ENCODE data around the gene POT1.

The POT1 gene

GRCh38 chr7:124896001-124896400, 33.6 kb downstream of the POT1 start:
- ChIA-PET CTCF (no interaction called here), POLR2A (ENCODE audit: low non-redundant PET) (no interaction called here)
- no peak overlapping the region for H3K27ac ChIP-seq
- no peak for DNase-seq (ENCODE audit: low spot score)
- no peak for TF ChIP-seq CTCF (conservative IDR thresholded peaks at IDR 0.05; ENCODE audit: low read depth)

- ChIA-PET POLR2A (ENCODE audit: low non-redundant PET) (no interaction called here), CTCF (interaction anchor here (1.3 kb wide), 1 partner anchor 11 kb away, joined by 4 read pairs; no protein-coding TSS in a partner anchor)
- DNase-seq (ENCODE audit: low spot score): no peak
- H3K27ac ChIP-seq: no peak overlapping the region
- TF ChIP-seq CTCF (conservative IDR thresholded peaks at IDR 0.05; ENCODE audit: low read depth): no peak
Measured at GRCh38 chr7:124893140-124893827, 36.3 kb downstream of the POT1 start.

GRCh38 chr7:124887247-124887646, 42.4 kb downstream of the POT1 start:
- H3K27ac ChIP-seq: no peak overlapping the region
- no peak for TF ChIP-seq CTCF (conservative IDR thresholded peaks at IDR 0.05; ENCODE audit: low read depth)
- DNase-seq (ENCODE audit: low spot score): no peak
- CTCF ChIA-PET: interaction anchor here (0.6 kb wide), 1 partner anchor 398 kb away, joined by 3 read pairs; no protein-coding TSS in a partner anchor
- POLR2A ChIA-PET (ENCODE audit: low non-redundant PET): no interaction called here

DNA sequence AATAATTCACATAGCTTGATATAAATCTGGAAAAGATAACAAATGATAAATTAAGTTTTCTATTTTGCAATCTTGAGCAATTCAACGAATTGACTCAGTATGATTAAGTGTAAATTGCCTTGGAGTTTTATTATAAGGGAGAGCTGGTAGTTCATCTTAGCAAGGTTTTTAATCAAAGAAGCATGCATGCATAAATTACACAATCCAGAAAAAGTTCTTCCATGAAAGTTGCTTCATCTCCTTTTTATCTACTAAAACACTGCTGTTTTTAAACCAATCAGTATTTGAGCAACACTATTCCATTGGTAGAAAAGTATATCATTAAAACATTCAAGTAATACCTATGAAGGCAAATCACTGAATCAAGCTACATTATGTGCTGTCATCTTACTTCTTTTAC, 47.6 kb downstream of the POT1 start:
- H3K27ac ChIP-seq: no peak overlapping the region
- ChIA-PET POLR2A (ENCODE audit: low non-redundant PET) (no interaction called here), CTCF (interaction anchor here (0.8 kb wide), 1 partner anchor 12 kb away, joined by 4 read pairs; no protein-coding TSS in a partner anchor)
- no peak for DNase-seq (ENCODE audit: low spot score)
- no peak for TF ChIP-seq CTCF (conservative IDR thresholded peaks at IDR 0.05; ENCODE audit: low read depth)

DNA sequence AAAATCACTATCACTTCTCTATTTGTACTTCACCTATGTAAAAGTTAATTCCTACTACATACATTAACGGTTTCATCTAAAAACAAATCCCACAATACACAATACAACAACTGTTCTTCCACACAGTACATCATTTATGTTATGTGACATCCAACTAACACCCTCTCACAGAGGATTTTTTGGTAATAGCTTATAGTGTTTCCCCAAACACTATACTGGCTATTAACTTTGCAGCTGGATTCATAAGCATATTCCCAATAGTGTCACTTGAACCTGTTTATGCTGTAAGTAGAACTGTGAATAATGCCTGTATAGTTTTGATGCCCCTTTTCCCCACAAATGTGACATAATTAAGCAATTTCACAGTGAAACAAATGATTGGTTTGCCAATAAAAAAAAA, 49.9 kb downstream of the POT1 start:
- DNase-seq (ENCODE audit: low spot score): no peak
- CTCF ChIA-PET: no interaction called here
- no peak for TF ChIP-seq CTCF (conservative IDR thresholded peaks at IDR 0.05; ENCODE audit: low read depth)
- POLR2A ChIA-PET (ENCODE audit: low non-redundant PET): no interaction called here
- H3K27ac ChIP-seq: no peak overlapping the region

- no peak overlapping the region for H3K27ac ChIP-seq
- DNase-seq (ENCODE audit: low spot score): no peak
- no peak for TF ChIP-seq CTCF (conservative IDR thresholded peaks at IDR 0.05; ENCODE audit: low read depth)
- POLR2A ChIA-PET (ENCODE audit: low non-redundant PET): no interaction called here
- CTCF ChIA-PET: no interaction called here
Measured at GRCh38 chr7:124879103-124879502, 50.5 kb downstream of the POT1 start.
